Rectal smooth muscle tissue (tissue), 1 donor: ENCODE results near the gene HLA-A.

ENCODE experiments used
- H3K27ac ChIP-seq: one replicate; pipeline ENCODE4 v1.7.0; 2013; ENCODE audit warnings: low read depth, low read length, inconsistent platforms
- H3K27me3 ChIP-seq: one replicate; pipeline ENCODE4 v1.7.0; 2013; ENCODE audit warnings: low read length; ENCODE audit not compliant: control insufficient read depth, insufficient read depth
- H3K36me3 ChIP-seq: one replicate; pipeline ENCODE4 v1.7.0; 2013; ENCODE audit warnings: low read length; ENCODE audit not compliant: control insufficient read depth, insufficient read depth
- H3K4me1 ChIP-seq: one replicate; pipeline ENCODE4 v1.7.0; 2013; ENCODE audit warnings: low read length; ENCODE audit not compliant: control insufficient read depth, insufficient read depth
- H3K4me3 ChIP-seq: one replicate; pipeline ENCODE4 v1.7.0; 2013; ENCODE audit warnings: low read length
- H3K9ac ChIP-seq: one replicate; pipeline ENCODE4 v1.7.0; 2013; ENCODE audit warnings: low read length

Gene HLA-A

DNA sequence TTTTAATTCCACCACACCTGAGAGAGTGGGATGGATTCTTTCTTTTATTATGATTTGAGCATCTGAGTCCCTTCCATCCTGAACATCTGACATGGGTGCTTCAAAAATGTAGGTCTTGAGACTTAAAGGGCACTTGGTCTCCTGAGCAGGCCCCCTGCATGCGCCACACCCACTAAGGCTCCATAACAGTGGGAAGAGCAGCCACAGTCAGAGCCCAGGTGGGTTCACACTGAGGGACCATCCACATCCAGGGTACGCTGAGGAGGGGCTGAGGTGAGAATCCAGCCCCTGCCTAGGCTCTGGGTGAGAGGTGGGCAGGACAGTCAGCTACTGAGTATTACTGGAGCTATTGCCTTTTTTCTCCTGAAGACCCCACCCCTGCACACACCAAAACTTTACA, 42.7 kb downstream of the HLA-A start:
- Histone ChIP-seq H3K27ac (no peak overlapping the region), H3K4me3 (no peak overlapping the region), H3K9ac (no peak overlapping the region), H3K27me3 (no peaks in the 10 kb centered on the region), H3K4me1 (no peaks in the 10 kb centered on the region), H3K36me3 (no peaks in the 10 kb centered on the region)

DNA sequence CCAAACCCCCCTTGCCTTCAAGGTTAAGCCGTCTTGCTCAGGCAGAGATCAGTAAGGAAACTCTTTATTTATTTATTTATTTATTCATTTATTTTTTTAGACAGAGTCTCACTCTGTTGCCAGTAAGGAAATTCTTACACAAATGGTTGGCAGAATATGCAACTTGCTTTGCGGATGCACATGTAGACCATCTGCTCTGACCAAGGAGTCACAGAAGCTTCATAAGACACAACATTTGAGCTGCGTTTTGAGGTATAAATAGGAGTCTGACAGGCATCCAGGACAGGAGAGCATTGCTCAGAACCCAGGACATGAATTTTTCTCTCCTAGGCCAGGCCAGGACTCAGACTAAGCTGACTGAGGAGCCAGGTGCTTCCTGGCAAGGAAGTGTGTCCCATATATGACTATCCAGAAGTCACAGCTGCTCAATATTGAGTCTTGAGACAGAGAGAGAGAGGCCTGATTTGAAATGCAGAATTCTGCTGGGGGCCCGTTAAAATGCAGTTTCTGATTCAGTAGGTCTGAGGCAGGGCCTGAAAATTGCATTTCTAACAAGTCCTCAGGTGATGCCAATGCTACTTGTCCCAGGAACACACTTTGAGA, 43.9 kb downstream of the HLA-A start:
- Histone ChIP-seq H3K27ac (no peak overlapping the region), H3K27me3 (no peaks in the 10 kb centered on the region), H3K4me1 (no peaks in the 10 kb centered on the region), H3K36me3 (no peaks in the 10 kb centered on the region), H3K9ac (no peak overlapping the region), H3K4me3 (no peak overlapping the region)

DNA sequence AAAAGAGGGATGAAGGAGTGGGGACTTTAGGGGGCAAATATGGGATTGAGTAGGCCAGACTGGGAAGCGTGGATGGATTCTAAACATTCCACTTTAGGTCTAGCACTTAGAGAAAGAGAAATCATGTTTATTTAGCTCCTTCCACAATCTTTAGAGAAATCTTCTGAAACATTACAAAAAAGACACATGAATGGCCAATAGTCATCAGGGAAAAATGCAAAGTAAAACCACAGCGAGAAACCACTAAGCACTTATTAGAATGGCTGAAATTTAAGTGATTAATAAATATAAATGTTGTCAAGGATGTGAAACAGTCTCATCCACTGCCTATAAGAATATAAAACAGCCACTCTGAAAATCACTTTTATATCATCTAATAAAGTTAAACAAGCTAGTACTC, 46.9 kb downstream of the HLA-A start:
- Histone ChIP-seq H3K4me3 (no peak overlapping the region), H3K27ac (no peak overlapping the region), H3K27me3 (no peaks in the 10 kb centered on the region)

GRCh38 chr6:29990931-29991330, 48.6 kb downstream of the HLA-A start:
- H3K36me3 ChIP-seq, result no peaks in the 10 kb centered on the region
- H3K9ac ChIP-seq, result no peak overlapping the region
- no peaks in the 10 kb centered on the region for H3K4me1 ChIP-seq
- no peak overlapping the region for H3K27ac ChIP-seq
- no peaks in the 10 kb centered on the region for H3K27me3 ChIP-seq
- no peak overlapping the region for H3K4me3 ChIP-seq

More for the DNA sequence above, 46.9 kb downstream of the HLA-A start:
- H3K9ac ChIP-seq, result no peak overlapping the region
- H3K4me1 ChIP-seq, result no peaks in the 10 kb centered on the region
- no peaks in the 10 kb centered on the region for H3K36me3 ChIP-seq

- H3K27ac ChIP-seq, result no peak overlapping the region
- no peak overlapping the region for H3K4me3 ChIP-seq
These were observed 50.5 kb downstream of the HLA-A start for GRCh38 chr6:29992807-29993206.

DNA sequence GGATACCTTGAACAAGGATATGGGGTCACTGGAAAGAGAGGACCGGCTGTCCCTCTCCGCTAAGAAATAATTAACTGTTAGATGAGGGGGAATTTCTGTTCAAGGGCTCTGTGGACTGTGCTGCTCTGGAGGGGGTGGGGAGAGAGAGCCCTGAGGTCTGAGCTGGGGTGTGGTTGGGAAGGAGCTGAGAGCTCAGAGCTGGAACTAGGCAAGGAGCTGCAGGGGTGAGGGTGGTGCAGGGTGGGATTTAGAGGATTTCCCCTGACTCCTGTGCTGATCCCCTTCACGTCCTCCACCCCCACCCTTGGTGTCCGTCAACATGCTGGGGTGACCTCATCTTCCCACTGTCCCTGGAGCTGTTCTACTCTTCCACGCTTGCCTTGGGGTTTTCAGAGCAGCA, 52.5 kb downstream of the HLA-A start:
- H3K4me1 ChIP-seq, result no peaks in the 10 kb centered on the region
- no peak overlapping the region for H3K9ac ChIP-seq
- H3K27ac ChIP-seq, result no peak overlapping the region
- no peak overlapping the region for H3K4me3 ChIP-seq
- H3K27me3 ChIP-seq, result no peaks in the 10 kb centered on the region
- H3K36me3 ChIP-seq, result no peaks in the 10 kb centered on the region

More at GRCh38 chr6:29992807-29993206, 50.5 kb downstream of the HLA-A start:
- no peak overlapping the region for H3K9ac ChIP-seq
- H3K4me1 ChIP-seq, result no peaks in the 10 kb centered on the region
- no peaks in the 10 kb centered on the region for H3K27me3 ChIP-seq
- no peaks in the 10 kb centered on the region for H3K36me3 ChIP-seq

- Histone ChIP-seq H3K4me1 (no peaks in the 10 kb centered on the region), H3K27me3 (no peaks in the 10 kb centered on the region), H3K9ac (no peak overlapping the region), H3K4me3 (no peak overlapping the region), H3K27ac (no peak overlapping the region), H3K36me3 (no peaks in the 10 kb centered on the region)
These were observed 53.0 kb downstream of the HLA-A start for GRCh38 chr6:29995340-29995777.
